Erythroblast (primary cell): Measurements from ENCODE around the gene SHOC1.

Experiments
- GATA1 ChIP-seq: IDR thresholded peaks from 2 replicates; pipeline ENCODE4 v1.6.1; 2011; ENCODE audit warnings: low read depth, mild to moderate bottlenecking, control low read depth, low read length, moderate library complexity
- POLR2A ChIP-seq: IDR thresholded peaks from 2 replicates; pipeline ENCODE4 v1.6.1; 2011; ENCODE audit warnings: mild to moderate bottlenecking, low read length

GRCh38 chr9:111839987-111840386 is 45.2 kb upstream of the SHOC1 start:
- TF ChIP-seq POLR2A (no peak), GATA1 (no peak)
